Neural progenitor cell (in vitro differentiated cells): ENCODE results near the gene DAP. TPM values are rescaled to one million over a fixed set of nuclear protein-coding genes. Genes with fewer than 3 reads are reported as not detected.

Experiments used
- DNase-seq: peaks from one replicate; pipeline ENCODE4 v3.0.0-alpha.2; 2016; ENCODE audit warnings: low spot score
- H2AFZ ChIP-seq: fragments of 200-600 bp; sonication (generic); replicated peaks from 2 replicates; pipeline ENCODE4 v1.6.1; 2016; ENCODE audit warnings: antibody characterized with exemption
- H3F3A ChIP-seq: fragments of 200-600 bp; sonication (generic); 2 replicates; pipeline ENCODE4 v1.6.1; 2016; ENCODE audit warnings: antibody characterized with exemption, low read depth
- H3K27ac ChIP-seq: fragments of 200-600 bp; sonication (generic); 2 replicates; pipeline ENCODE4 v1.5.1; 2016; ENCODE audit warnings: mild to moderate bottlenecking
- H3K27me3 ChIP-seq: fragments of 200-600 bp; sonication (generic); 2 replicates; pipeline ENCODE4 v1.6.1; 2016; ENCODE audit warnings: mild to moderate bottlenecking, moderate library complexity
- H3K36me3 ChIP-seq: fragments of 200-600 bp; sonication (generic); 2 replicates; pipeline ENCODE4 v1.5.1; 2016
- H3K4me1 ChIP-seq: fragments of 200-600 bp; sonication (generic); 2 replicates; pipeline ENCODE4 v1.6.1; 2016; ENCODE audit warnings: mixed run types
- H3K4me2 ChIP-seq: fragments of 200-600 bp; sonication (generic); 2 replicates; pipeline ENCODE4 v1.6.1; 2016
- H3K4me3 ChIP-seq: fragments of 200-600 bp; sonication (generic); 2 replicates; pipeline ENCODE4 v1.5.1; 2016
- H3K79me2 ChIP-seq: fragments of 200-600 bp; sonication (generic); 2 replicates; pipeline ENCODE4 v1.6.1; 2016; ENCODE audit warnings: low read depth
- H3K9ac ChIP-seq: fragments of 200-600 bp; sonication (generic); 2 replicates; pipeline ENCODE4 v1.6.1; 2016
- H3K9me3 ChIP-seq: fragments of 200-600 bp; sonication (generic); 2 replicates; pipeline ENCODE4 v1.5.1; 2016; ENCODE audit warnings: low read depth
- H4K20me1 ChIP-seq: fragments of 200-600 bp; sonication (generic); 2 replicates; pipeline ENCODE4 v1.6.1; 2016; ENCODE audit warnings: low read depth
- H3K27ac Mint-ChIP-seq: 3 replicates; pipeline ENCODE4 v1.8.0; 2021; ENCODE audit warnings: mixed read lengths
- H3K27me3 Mint-ChIP-seq: 2 replicates; pipeline ENCODE4 v1.8.0; 2022; ENCODE audit warnings: low read depth, mild to moderate bottlenecking, inconsistent platforms, moderate library complexity, mixed read lengths; ENCODE audit not compliant: insufficient read depth
- H3K36me3 Mint-ChIP-seq: 3 replicates; pipeline ENCODE4 v1.8.0; 2021; ENCODE audit warnings: mixed read lengths
- H3K4me1 Mint-ChIP-seq: 3 replicates; pipeline ENCODE4 v1.8.0; 2021; ENCODE audit warnings: mixed read lengths
- H3K4me3 Mint-ChIP-seq: 3 replicates; pipeline ENCODE4 v1.8.0; 2021; ENCODE audit warnings: mild to moderate bottlenecking, moderate library complexity, mixed read lengths
- H3K9me3 Mint-ChIP-seq: 3 replicates; pipeline ENCODE4 v1.8.0; 2020; ENCODE audit warnings: mixed read lengths
- CTCF ChIP-seq: fragments of 200-600 bp; sonication (generic); IDR thresholded peaks from 2 replicates; pipeline ENCODE4 v1.5.1; 2017; ENCODE audit warnings: antibody characterized with exemption, mild to moderate bottlenecking
- EZH2 ChIP-seq: fragments of 200-600 bp; sonication (generic); IDR thresholded peaks from 2 replicates; pipeline ENCODE4 v1.6.1; 2017; ENCODE audit warnings: antibody characterized with exemption, mild to moderate bottlenecking, moderate library complexity
- EZH2phosphoT487 ChIP-seq: fragments of 200-600 bp; sonication (generic); IDR thresholded peaks from 2 replicates; pipeline ENCODE4 v1.6.1; 2017; ENCODE audit warnings: antibody characterized with exemption
- total RNA-seq: library from RNA; depleted of rRNA; stranded (reverse); fragments of >200 nt; gene quantifications from 2 replicates; pipeline ENCODE4 v1.2.3, GENCODE V29; 2015; ENCODE audit warnings: low replicate concordance

Gene DAP
- total RNA-seq, 1 donor from 2014 or later = 12.2 TPM

GRCh38 chr5:10735569-10736276, 25.3 kb downstream of the DAP start:
- no peak for DNase-seq
- Histone ChIP-seq H3F3A (peaks cover 8% of the 10 kb centered on the region), H3K9me3 (no peaks in the 10 kb centered on the region), H3K27me3 (no peaks in the 10 kb centered on the region), H3K36me3 (peaks cover 10% of the 10 kb centered on the region), H2AFZ (no peak overlapping the region), H3K79me2 (no peaks in the 10 kb centered on the region), H3K4me2 (no peak overlapping the region), H3K27ac (no peak overlapping the region), H3K9ac (no peak overlapping the region), H3K4me1 (no peaks in the 10 kb centered on the region), H4K20me1 (no peaks in the 10 kb centered on the region), H3K4me3 (no peak overlapping the region)
- TF ChIP-seq EZH2 = no peak
- no peak for TF ChIP-seq CTCF
- no peak for TF ChIP-seq EZH2phosphoT487
- no peak overlapping the region for H3K4me3 Mint-ChIP-seq
- H3K27ac Mint-ChIP-seq = no peak overlapping the region
- no peaks in the 10 kb centered on the region for H3K4me1 Mint-ChIP-seq
- peaks cover 2% of the 10 kb centered on the region for H3K27me3 Mint-ChIP-seq
- peaks cover 50% of the 10 kb centered on the region for H3K36me3 Mint-ChIP-seq
- H3K9me3 Mint-ChIP-seq = peaks cover 18% of the 10 kb centered on the region

GRCh38 chr5:10734832-10735523, 26.1 kb downstream of the DAP start:
- H3K27ac Mint-ChIP-seq = no peak overlapping the region
- no peak overlapping the region for H3K4me3 Mint-ChIP-seq
- DNase-seq = no peak
- H3K4me1 Mint-ChIP-seq = no peaks in the 10 kb centered on the region
- peaks cover 11% of the 10 kb centered on the region for H3K9me3 Mint-ChIP-seq
- no peak overlapping the region for H3K4me2 ChIP-seq
- H3K9me3 ChIP-seq = no peaks in the 10 kb centered on the region
- peaks cover 8% of the 10 kb centered on the region for H3F3A ChIP-seq
- peaks cover 2% of the 10 kb centered on the region for H3K27me3 Mint-ChIP-seq
- H3K9ac ChIP-seq = no peak overlapping the region
- no peak overlapping the region for H3K27ac ChIP-seq
- H3K27me3 ChIP-seq = no peaks in the 10 kb centered on the region
- H3K79me2 ChIP-seq = no peaks in the 10 kb centered on the region
- no peak overlapping the region for H3K4me3 ChIP-seq
- H4K20me1 ChIP-seq = no peaks in the 10 kb centered on the region
- H3K36me3 ChIP-seq = peaks cover 2% of the 10 kb centered on the region
- no peaks in the 10 kb centered on the region for H3K4me1 ChIP-seq
- TF ChIP-seq CTCF (no peak), EZH2 (no peak), EZH2phosphoT487 (no peak)
- peaks cover 45% of the 10 kb centered on the region for H3K36me3 Mint-ChIP-seq
- no peak overlapping the region for H2AFZ ChIP-seq

- H3K79me2 ChIP-seq = no peaks in the 10 kb centered on the region
- no peak overlapping the region for H2AFZ ChIP-seq
- Mint-ChIP-seq H3K4me1 (no peaks in the 10 kb centered on the region), H3K27ac (no peak overlapping the region), H3K36me3 (peaks cover 41% of the 10 kb centered on the region), H3K9me3 (peaks cover 4% of the 10 kb centered on the region), H3K4me3 (no peak overlapping the region), H3K27me3 (peaks cover 2% of the 10 kb centered on the region)
- no peaks in the 10 kb centered on the region for H3K27me3 ChIP-seq
- no peaks in the 10 kb centered on the region for H3K9me3 ChIP-seq
- no peak overlapping the region for H3K9ac ChIP-seq
- H3K36me3 ChIP-seq = no peaks in the 10 kb centered on the region
- no peaks in the 10 kb centered on the region for H4K20me1 ChIP-seq
- no peak overlapping the region for H3K4me3 ChIP-seq
- no peak for TF ChIP-seq EZH2phosphoT487
- no peak for TF ChIP-seq CTCF
- no peak for TF ChIP-seq EZH2
- H3K4me2 ChIP-seq = no peak overlapping the region
- no peaks in the 10 kb centered on the region for H3K4me1 ChIP-seq
- peaks cover 8% of the 10 kb centered on the region for H3F3A ChIP-seq
- no peak overlapping the region for H3K27ac ChIP-seq
- DNase-seq = no peak
These were observed 26.9 kb downstream of the DAP start for GRCh38 chr5:10734037-10734709.
